ENCODE results near the gene MTA3.

The MTA3 gene

DNA sequence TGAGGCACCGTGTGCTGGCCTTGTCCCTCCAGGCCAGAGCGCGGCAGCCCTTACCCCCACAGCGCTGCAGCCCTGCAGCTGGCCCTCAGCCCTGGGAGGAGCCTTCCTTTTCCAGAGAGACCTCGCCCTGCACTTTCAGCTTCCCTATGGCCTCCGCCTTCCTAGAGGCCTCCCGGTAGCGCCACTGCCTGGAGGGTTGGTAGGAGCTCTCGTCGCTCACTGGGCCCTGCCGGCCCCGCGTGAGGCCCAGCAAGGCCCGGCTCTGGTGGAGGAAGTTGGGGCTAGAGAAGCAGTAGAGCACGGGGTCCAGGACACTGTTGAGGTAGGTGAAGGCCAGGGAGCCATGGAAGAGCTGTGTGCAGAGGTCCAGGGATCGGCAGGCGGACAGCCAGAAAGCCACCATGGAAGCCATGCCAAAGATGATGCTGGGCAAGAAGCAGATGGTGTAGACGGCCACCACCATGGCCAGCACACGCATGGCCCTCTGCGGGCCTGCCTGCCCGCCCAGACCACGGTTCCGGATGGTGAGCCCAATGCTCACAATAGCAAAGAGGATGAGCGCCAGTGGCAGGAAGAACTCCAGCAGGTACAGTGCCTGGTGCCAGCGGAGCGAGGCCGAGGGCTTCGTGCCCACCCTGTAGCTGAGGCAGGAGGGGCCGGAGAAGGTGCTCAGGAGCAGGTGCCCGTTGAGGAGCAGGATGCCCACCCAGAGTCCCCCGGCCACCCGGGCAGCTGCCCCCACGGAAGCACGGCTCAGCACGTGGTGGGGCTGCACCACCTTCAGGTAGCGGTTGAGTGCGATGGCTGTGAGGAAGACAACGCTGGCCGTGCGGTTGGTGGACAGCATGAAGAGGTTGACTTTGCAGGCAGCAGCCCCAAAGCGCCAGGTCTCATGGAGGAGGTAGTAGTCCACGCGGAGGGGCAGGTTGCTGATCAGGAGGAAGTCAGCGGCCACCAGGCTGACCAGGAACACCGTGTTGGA lies 194.7 kb downstream of the MTA3 start:
- DNase-seq (ENCODE audit: low read depth), result no peak

- no peak for DNase-seq (ENCODE audit: low read depth)
Observed at GRCh38 chr2:42764096-42764495, 195.7 kb downstream of the MTA3 start, which contains the start of gene OXER1. OXER1 (minus strand) TSS chr2:42764135; CDS start chr2:42764062, 73 bp downstream.

GRCh38 chr2:42764901-42765300 lies 196.5 kb downstream of the MTA3 start:
- no peak for DNase-seq (ENCODE audit: low read depth)

DNA sequence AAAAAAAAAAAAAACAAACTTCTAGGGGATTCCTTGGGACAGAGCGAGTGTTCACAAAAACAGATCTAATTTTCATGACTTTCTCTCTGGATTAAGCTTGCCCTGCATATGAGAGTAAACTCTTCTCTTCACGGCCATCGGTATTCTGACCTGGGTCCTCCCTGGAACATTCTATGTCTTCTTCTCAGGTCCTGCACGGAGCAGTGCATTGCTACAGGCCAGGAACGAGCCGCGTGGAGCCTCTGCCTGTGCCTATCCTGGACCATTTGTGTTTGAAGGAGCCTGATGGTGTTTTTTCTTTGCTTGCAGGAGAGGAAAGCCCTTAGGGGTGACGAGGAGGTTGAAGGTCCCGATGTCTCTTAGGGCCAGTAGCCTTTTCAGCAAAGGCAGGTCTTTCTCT lies 197.3 kb downstream of the MTA3 start:
- DNase-seq (ENCODE audit: low read depth), result no peak

- no peak for DNase-seq (ENCODE audit: low read depth)
Observed at GRCh38 chr2:42767080-42767898, 198.9 kb downstream of the MTA3 start.

DNA sequence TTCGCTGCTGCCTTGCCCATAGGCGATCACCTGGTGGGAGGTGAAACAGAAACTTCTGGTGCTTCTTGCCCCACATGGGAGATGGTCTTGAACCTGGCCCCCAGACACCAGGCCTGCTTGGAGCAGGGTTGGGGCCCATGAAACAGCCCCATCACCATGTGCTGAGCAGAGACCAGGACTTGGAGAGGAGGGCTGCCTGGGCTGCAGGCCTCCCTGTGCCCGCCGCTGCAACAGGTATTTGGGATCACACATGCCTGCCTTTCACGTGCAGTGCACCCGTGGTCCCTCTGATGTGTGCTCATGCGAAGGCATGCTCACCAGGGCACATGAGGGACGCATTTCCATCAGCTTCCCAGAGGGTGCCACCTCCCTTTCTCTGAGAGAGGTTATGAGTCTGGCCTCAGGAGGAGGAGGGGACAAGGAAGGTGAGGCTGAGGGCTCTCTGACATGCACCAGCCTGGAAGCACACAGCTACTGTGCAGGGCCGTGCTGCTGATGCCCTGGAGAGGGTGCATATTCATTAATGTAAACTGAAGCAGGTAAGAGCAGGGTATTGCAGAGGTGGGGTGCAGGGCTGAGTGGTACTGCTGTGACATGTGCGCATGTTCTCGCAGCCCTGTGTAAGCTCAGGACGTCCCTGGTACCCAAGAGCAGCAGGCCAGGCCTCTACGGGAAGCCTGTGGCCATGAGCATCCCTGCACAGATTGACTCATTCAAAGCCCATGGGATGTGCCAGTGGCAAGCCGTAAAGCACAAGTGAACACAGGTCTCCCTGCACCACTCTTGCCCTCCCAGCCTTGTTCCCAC lies 199.7 kb downstream of the MTA3 start:
- no peak for DNase-seq (ENCODE audit: low read depth)

DNA sequence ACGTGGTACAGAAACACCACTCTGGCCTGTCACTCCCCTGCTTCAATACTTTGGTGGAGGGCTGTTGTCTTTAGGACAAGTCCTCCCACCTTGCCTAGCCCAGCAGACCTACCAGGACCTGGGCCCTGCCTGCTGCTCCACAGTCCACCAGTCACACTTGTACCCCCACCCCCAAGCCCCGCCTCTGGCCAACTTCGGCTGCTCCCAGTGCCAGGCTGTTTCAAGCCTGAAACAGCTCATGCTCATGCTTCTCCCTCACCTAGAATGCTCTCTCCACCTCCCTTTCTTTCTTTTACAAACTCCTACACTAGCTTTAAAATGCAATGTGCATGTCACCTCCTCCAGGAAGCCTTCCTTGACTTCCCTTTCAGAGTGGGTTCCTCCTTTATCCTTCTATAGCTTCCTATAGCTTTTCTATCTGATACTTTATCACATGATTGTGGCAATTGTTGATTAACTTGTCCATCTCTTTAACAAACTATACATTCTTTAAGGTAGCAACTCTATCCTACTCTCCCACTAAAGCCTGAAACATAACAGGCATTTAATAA lies 200.3 kb downstream of the MTA3 start:
- no peak for DNase-seq (ENCODE audit: low read depth)

- no peak for DNase-seq (ENCODE audit: low read depth)
Observed at GRCh38 chr2:42769583-42770287, 201.3 kb downstream of the MTA3 start.

DNA sequence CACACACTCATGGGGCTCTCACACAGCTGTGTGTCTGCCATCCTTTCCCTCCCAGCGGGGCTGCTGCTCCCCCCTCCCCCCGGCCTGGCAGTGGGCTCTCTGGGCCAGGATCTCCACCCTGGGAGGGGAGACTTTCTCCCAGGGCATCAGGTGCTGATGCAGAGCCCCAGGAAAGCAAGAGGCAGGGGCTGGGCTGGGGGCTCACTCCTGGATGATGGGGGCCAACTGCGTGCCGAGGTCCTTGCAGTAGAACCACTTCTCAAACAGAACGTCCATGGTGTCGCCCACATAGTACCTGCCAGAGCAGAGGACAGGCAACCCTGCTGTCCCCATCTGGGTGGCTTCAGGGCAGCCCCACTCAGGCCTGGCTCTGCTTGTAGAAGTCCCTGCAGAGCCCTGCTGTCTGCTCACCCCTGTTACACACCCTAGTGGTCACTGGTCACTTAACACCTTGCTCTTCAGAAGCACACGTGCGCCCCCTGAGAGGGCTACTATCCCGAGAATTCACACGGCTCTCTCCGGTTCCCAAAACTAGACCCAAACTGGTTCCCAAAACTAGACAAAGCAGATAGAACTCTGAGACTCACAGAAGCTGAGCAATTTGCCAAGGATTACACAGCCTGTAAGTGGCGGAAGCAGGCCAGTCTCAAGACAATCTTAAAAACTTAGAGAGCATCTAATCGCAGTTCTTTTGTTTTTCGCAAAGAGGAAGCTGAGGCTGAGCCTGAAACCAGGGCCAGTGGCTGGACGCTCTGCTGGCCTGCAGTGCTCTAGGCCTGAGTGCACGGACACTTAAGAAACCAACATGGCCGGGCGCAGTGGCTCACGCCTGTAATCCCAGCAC lies 202.1 kb downstream of the MTA3 start:
- peak; percentile 74 for DNase-seq (ENCODE audit: low read depth)

DNA sequence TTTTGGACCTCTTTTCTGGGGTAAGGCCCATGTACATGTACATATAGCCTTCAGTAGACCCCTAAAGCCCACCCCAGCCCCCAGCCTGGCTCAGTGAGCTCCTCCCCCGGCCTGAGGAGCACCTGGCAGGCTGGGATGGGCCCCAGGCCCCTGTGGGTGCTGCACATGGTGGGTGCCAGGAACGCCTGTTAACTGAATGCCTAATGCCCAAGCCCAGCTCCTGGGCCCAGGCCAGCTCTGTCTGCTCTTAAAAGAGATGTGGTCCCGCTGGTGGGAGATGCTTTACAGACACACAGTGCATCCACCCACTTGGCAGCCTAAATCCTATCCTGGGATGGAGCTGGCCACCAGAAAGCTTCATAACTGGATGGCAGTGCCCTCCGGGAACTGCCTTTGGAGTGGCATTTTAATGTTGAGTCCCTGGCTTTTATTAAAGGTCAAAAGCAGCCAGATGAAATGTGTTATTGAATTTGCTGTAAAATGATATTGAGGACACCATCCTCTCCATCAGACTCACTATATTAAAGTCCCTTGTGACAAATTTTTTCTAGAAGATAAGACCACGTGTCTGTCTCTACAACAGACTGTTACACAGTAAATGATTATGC lies 203.2 kb downstream of the MTA3 start:
- DNase-seq (ENCODE audit: low read depth), result no peak

DNA sequence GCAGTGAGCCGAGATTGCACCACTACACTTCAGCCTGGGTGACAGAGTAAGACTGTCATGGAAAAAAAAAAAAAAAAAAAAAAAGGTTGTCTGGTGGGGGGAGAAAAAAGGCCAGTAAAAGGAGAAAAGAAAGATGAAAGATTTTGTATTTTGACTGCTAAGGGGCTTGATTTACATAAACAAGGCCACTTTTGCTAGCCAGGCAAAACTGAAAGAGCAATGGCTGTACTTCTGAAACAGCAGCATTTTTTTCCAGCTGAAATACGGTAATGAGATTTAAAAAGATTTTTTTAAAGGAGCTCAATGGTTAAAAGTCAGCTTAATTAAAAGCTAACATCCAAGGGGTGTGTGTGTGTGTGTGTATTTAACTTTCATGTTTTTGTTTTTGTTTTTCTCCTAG lies 206.8 kb downstream of the MTA3 start:
- DNase-seq (ENCODE audit: low read depth), result no peak

- DNase-seq (ENCODE audit: low read depth), result no peak
Observed at GRCh38 chr2:42775810-42776209, 207.4 kb downstream of the MTA3 start.

DNA sequence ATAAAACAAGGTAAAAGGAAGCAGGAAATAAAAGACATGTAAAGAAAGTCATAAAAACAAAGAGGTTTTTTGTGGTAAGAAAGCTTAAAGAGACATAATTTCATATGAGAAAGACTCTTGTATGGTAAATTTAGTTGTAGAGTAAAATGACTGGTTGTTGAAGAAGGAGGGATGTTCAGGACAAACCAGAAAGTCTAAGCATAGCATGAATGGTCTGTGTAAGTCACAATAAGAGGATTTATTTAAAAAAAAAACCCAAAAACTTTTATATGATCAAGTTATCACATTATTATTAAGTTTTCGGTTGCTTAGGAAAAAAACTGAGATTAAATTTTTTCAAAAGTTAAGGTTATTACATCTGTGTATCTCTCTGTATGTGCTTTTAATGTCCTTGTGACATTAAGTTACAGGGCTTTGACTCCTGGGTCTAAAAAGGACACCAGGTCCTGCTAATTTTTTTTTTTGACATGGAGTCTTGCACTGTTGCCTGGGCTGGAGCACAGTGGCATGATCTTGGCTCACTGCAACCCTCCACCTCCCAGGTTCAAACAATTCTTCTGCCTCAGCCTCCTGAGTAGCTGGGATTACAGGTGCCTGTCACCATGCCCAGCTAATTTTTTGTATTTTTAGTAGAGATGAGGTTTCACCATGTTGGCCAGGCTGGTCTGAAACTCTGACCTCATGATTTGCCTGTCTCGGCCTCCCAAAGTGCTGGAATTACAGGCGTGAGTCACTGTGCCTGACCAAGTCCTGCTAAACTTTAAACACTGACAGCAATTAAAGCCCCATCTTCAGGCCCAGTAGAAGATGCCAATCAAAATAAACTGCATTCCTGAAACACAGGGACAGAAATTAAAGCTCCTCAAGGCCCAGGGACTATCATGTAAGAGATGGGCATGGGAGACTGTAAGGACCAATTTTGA lies 209.7 kb downstream of the MTA3 start:
- DNase-seq (ENCODE audit: low read depth), result peak; percentile 43

GRCh38 chr2:42781181-42781580 lies 212.7 kb downstream of the MTA3 start:
- DNase-seq (ENCODE audit: low read depth), result no peak

- no peak for DNase-seq (ENCODE audit: low read depth)
Observed at GRCh38 chr2:42783511-42783910, 215.1 kb downstream of the MTA3 start.

DNA sequence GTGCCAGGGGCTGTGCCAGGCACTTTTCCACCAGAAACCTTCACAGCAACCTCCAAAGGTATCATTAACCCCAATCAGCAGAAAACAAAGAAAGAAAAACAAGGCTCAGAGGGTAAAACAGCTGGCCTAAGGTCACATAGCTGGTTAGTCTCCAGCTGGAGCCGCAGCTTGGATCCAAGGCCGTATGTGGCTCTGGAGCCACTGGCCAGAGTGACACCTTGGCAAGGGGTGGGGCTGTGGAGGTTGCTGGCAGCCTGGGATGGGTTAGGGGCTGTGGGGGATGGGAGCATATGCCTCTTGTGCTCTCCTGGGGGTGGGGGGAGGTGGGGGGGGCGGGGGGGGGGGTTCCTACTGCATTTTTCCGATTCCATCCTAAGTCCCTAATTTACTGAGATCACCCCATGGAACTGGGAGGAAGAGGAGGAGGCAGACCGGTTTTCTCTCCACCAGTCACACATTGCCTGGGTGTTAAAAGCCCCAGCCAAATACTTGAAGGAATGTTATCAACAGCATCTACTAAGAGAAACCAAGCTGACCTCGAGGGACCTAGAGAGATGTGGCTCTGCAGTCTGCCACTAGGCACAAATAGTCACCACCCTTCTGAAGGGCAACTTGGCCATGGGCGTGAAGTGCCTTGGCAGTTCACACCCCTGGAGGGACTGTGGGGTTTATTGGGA lies 215.9 kb downstream of the MTA3 start:
- DNase-seq (ENCODE audit: low read depth), result no peak

- DNase-seq (ENCODE audit: low read depth), result no peak
Observed at GRCh38 chr2:42786561-42787345, 218.3 kb downstream of the MTA3 start.

Measured in iris pigment epithelial cell (primary cell).